Right lobe of liver (tissue), 6 donors: Measurements from ENCODE around the gene GTF2IRD1. TPM values are rescaled to one million over a fixed set of nuclear protein-coding genes. Genes with fewer than 3 reads are reported as not detected.

Source experiments
- ATAC-seq, 4 donors: fragments of 200-7000 bp; cut with Tn5 transposase; one replicate each; pipeline ENCODE4 v1.9.1; 2020; ENCODE audit warnings: mild to moderate bottlenecking in 4 of 4, moderate library complexity in 4 of 4
- DNase-seq, 3 donors: peaks; one replicate each; pipeline ENCODE4 v3.0.0-alpha.2; 2020
- H3K27ac ChIP-seq, 3 donors: fragments of 200-600 bp; one replicate each; pipeline ENCODE4 v1.8.0; 2022
- H3K27me3 ChIP-seq, 2 donors: fragments of 200-600 bp; one replicate each; pipeline ENCODE4 v1.8.0; 2022
- H3K36me3 ChIP-seq, 4 donors: fragments of 200-600 bp; sonication (generic) in 1 of 4; one replicate each; pipeline versions ENCODE4 v1.5.1 to v1.8.0; 2017 to 2022; ENCODE audit warnings: control low read depth in 1 of 4
- H3K4me1 ChIP-seq, 4 donors: fragments of 200-600 bp; sonication (generic) in 1 of 4; one replicate each; pipeline versions ENCODE4 v1.5.1 to v1.8.0; 2017 to 2022; ENCODE audit warnings: control low read depth in 1 of 4
- H3K4me3 ChIP-seq, 3 donors: fragments of 200-600 bp; one replicate each; pipeline ENCODE4 v1.8.0; 2022
- H3K9me3 ChIP-seq, 4 donors: fragments of 200-600 bp; sonication (generic) in 1 of 4; one replicate each; pipeline versions ENCODE4 v1.5.1 to v1.8.0; 2017 to 2022; ENCODE audit warnings: control low read depth in 1 of 4
- POLR2A ChIP-seq: fragments of 450-650 bp; IDR thresholded peaks from one replicate; pipeline ENCODE4 v1.6.1; 2017; ENCODE audit warnings: antibody characterized with exemption, mild to moderate bottlenecking
- WGBS: methylation state at CpG from one replicate; pipeline ENCODE4 v1.1.6; 2018; ENCODE audit warnings: low coverage, low lambda C conversion rate; ENCODE audit not compliant: insufficient coverage; ENCODE audit errors: missing lambda C conversion rate; 5-methylcytosine and 5-hydroxymethylcytosine counted together
- intact Hi-C, 2 donors: fragments of 100-400 bp; cut with DNase I; formaldehyde crosslinking; loops; one replicate each; pipeline versions ENCODE4 v1.11.2 to v1.14.1; 2022
- total RNA-seq, 6 experiments: library from RNA; depleted of rRNA in 2 of 6; stranded (reverse); fragments of >200 nt in 2 of 6; fragmentation: NEBNext Ultra II Directional in 3 of 6; extraction: Animal tissue kit (Norgen Biotek cat#: 25700) in 3 of 6; gene quantifications; one replicate each; pipeline versions ENCODE4 v1.1.0 to v1.2.4, GENCODE V29; 2016 to 2023
- TF ChIP-seq, protein P1 (sequence below), 4 donors: fragments of 200-600 bp in 3 of 4; fragments of 450-650 bp in 1 of 4; IDR thresholded peaks; one replicate each; pipeline versions ENCODE4 v1.5.1 to v1.8.0; 2016 to 2022; ENCODE audit warnings: antibody characterized with exemption in 4 of 4, mild to moderate bottlenecking in 2 of 4
- donor health status: DM: no; HTN: yes; CAD: no.
- donor health status: DM: no; HTN: no; CAD: no.
- donor health status: DM: no; HTN: no; CAD: no.
- donor health status: DM: no; HTN: yes; CAD: no.
- donor health status: DM: no; HTN: yes; CAD: no.

Gene GTF2IRD1
- total RNA-seq, 6 experiments from 2014 or later = 1.9 to 9.8 (median 6.5) TPM

GRCh38 chr7:74575083-74575784 lies 121.5 kb downstream of the GTF2IRD1 start:
- H3K36me3 ChIP-seq = no peaks in the 10 kb centered on the region
- no peaks in the 10 kb centered on the region for H3K27me3 ChIP-seq
- H3K27ac ChIP-seq = no peak overlapping the region
- WGBS = 83% methylated on average over 11 of the region's 11 CpGs
- DNase-seq (no peak), ATAC-seq (no peak)
- intact Hi-C loops = no loop called here
- TF ChIP-seq, protein P1, sequence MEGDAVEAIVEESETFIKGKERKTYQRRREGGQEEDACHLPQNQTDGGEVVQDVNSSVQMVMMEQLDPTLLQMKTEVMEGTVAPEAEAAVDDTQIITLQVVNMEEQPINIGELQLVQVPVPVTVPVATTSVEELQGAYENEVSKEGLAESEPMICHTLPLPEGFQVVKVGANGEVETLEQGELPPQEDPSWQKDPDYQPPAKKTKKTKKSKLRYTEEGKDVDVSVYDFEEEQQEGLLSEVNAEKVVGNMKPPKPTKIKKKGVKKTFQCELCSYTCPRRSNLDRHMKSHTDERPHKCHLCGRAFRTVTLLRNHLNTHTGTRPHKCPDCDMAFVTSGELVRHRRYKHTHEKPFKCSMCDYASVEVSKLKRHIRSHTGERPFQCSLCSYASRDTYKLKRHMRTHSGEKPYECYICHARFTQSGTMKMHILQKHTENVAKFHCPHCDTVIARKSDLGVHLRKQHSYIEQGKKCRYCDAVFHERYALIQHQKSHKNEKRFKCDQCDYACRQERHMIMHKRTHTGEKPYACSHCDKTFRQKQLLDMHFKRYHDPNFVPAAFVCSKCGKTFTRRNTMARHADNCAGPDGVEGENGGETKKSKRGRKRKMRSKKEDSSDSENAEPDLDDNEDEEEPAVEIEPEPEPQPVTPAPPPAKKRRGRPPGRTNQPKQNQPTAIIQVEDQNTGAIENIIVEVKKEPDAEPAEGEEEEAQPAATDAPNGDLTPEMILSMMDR (IDR thresholded peaks at IDR 0.05) = no peak
- TF ChIP-seq POLR2A = no peak
- peaks cover 0 to 20% (median 9%) of the 10 kb centered on the region in 4 donors for H3K4me1 ChIP-seq
- no peak overlapping the region for H3K4me3 ChIP-seq
- H3K9me3 ChIP-seq = no peaks in the 10 kb centered on the region

- 87% methylated on average over 5 of the region's 7 CpGs for WGBS
- no peak for ATAC-seq
- Histone ChIP-seq H3K9me3 (no peaks in the 10 kb centered on the region), H3K36me3 (no peaks in the 10 kb centered on the region), H3K27me3 (no peaks in the 10 kb centered on the region), H3K4me1 (peaks cover 0 to 24% (median 11%) of the 10 kb centered on the region in 4 donors), H3K4me3 (no peak overlapping the region), H3K27ac (no peak overlapping the region)
- TF ChIP-seq, protein P1 (IDR thresholded peaks at IDR 0.05) = no peak
- TF ChIP-seq POLR2A = no peak
- intact Hi-C loops = no loop called here
- DNase-seq = no peak
Observed at GRCh38 chr7:74575811-74576210, 122.1 kb downstream of the GTF2IRD1 start.

GRCh38 chr7:74579800-74580685 lies 126.3 kb downstream of the GTF2IRD1 start:
- H3K27me3 ChIP-seq = no peaks in the 10 kb centered on the region
- no peak overlapping the region for H3K4me3 ChIP-seq
- peak; percentile 30 for TF ChIP-seq POLR2A
- TF ChIP-seq, protein P1 (IDR thresholded peaks at IDR 0.05) = no peak
- no peaks in the 10 kb centered on the region for H3K9me3 ChIP-seq
- H3K27ac ChIP-seq = peak overlapping the region; percentile 70 to 94 (median 90)
- 34% methylated on average over 18 of the region's 22 CpGs for WGBS
- intact Hi-C loops = no loop called here
- peaks cover 0 to 28% (median 14%) of the 10 kb centered on the region in 4 donors for H3K4me1 ChIP-seq
- H3K36me3 ChIP-seq = no peaks in the 10 kb centered on the region
- ATAC-seq = peak; percentile 91 to 94 (median 92)
- DNase-seq = peak; percentile 80 to 91 (median 88)

DNA sequence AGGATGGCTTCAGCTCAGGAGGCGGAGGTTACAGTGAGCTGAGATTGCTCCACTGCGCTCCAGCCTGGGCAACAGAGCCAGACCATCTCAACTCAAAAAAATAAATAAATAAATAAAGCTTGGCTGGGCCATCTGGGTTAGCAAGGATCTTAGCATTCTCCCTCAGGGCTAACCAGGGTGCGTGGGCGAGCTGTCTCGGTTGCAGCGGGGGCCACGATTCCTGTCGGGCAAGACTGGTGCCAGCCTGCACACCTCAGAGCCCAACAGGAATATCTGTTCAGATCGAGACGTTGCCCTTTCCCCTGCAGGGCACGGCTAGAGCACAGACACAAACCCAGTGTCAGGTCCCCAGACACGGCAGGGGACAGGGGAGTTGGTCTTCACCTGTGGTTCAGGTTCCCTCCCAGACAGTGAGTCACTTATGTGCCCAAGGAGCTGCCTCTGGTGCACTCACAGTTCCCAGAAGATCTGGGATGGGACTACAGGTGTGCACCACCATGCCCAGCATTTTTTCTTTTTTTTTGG lies 128.3 kb downstream of the GTF2IRD1 start:
- WGBS = 93% methylated on average over 5 of the region's 12 CpGs
- Histone ChIP-seq H3K4me3 (no peak overlapping the region), H3K4me1 (peaks cover 0 to 23% (median 12%) of the 10 kb centered on the region in 4 donors), H3K36me3 (no peaks in the 10 kb centered on the region), H3K27ac (peak overlapping the region in 1 of 3 donors; percentile 90), H3K27me3 (no peaks in the 10 kb centered on the region), H3K9me3 (no peaks in the 10 kb centered on the region)
- ATAC-seq = no peak
- no peak for DNase-seq
- no peak for TF ChIP-seq POLR2A
- TF ChIP-seq, protein P1 (IDR thresholded peaks at IDR 0.05) = no peak
- intact Hi-C loops = no loop called here
